GM19099 (cell line): Measurements from ENCODE around the gene SEC11A.
A peak's percentile ranks its signal among the peaks of the same experiment; 100 is the strongest.

Experiments used
- POLR2A ChIP-seq: IDR thresholded peaks from 3 replicates; pipeline ENCODE4 v1.6.1; 2011; ENCODE audit warnings: low read depth; ENCODE audit not compliant: insufficient read length; ENCODE audit errors: extremely low read depth

SEC11A gene

DNA sequence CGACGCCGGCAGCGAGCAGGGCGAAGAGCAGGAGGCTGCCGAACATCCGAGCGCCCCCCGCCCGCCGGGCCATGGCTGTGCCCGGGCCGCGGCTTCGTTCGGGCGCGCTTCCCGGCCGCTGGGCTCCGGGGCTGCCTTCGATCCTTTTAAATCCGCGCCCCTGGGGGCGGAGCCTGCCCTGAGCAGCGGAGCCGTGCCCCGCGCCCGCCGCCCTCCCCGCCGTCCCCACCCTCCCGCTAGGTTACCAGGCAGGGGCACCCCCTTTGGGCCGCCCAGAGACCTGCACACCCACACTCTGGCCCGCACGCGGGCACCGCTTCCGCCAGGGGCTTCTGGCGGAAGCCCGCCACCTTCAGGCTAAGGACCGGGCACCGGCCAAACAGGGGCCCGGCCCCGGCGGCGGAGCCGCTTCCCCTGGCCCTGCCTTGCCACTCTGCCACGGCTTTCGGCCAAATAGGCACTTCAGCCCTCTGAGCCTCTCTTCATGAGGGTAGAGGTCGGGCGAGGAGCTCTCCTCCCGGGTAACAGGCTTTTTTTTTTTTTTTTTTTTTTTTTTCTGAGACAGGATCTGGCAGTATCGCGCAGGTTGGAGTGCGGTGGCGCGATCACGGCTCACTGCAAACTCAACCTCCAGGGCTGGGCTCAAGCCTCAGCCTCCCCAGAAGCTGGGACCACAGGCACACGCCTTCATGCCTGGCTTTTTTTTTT is 57.7 kb downstream of the SEC11A start, which contains the start of gene NMB:
TSS of gene NMB (minus strand) at position 120 of the 708 bp plus-strand sequence. CDS start at position 73, 47 bp downstream.
- peak; percentile 50 for TF ChIP-seq POLR2A

DNA sequence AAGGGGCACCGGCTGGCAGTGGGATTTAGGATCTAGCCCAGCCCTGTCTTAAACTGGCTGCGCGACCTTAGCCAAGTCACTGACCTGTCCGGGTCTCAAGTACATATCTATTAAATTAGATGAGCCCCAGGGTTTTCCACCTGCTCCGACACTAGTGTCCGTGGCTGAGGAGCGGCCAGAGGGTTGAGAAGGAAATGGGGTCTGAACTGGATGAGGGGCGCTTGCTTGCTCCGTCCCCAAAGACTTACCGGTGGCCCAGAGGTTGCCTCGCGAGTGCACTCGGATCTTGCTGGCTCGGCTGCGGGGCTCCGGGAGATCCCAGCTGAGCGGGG is 58.2 kb downstream of the SEC11A start:
- TF ChIP-seq POLR2A: no peak

DNA sequence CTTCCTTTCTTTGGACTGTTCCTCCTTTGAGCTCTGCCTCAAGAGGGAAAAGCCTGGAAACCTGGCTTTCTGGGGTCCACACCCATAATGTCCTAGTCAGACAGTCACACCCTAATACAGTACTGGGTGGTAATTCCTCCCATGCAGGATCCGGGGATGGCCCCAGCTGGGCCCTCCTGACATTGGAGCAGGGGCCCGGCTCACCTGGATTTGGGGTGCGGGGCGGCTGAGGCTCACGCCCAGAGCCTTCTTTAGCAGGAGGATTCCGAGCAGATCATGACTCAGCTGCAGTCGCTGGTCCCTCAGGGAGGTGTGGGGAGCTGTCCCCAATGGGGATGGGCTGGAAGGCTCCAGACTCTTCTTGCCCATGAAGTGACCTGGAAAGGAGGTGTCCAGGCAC is 59.0 kb downstream of the SEC11A start:
- TF ChIP-seq POLR2A: no peak

DNA sequence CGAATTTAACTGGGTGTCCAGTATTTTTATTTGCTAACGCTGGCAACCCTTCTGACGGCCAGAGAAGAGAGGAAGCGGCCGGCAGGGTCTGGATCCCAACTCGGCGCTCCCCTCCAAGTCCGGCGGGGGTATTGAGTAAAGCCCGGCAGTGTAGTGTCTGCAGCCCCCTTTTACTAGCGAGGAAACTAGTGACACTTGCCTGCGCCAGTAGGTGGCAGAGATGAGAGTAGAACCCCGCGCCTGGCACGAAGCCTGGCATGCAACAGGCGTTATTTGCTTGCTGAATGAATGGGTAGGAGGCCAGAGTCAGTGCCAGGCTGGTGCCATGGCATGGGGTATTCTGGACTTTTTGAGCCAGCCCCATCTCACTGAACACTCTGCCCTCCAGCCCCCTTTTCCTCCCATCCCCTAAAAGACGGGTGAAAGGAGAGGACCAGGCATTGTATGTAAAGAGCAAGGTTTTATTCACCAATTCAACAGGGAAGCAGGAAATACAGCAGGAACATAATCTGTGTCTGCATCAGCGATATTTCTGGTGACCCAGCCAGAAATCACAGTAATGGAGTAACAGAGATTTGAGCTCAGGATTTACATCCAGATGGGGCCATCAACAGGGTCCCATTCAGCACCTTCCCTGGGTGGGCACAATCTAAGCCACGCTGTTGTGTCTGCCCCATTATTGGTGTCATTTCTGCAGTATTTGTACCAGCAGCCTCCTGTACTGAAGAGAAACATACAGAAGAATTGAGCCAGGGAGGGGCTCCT is 61.1 kb downstream of the SEC11A start:
- TF ChIP-seq POLR2A: no peak

DNA sequence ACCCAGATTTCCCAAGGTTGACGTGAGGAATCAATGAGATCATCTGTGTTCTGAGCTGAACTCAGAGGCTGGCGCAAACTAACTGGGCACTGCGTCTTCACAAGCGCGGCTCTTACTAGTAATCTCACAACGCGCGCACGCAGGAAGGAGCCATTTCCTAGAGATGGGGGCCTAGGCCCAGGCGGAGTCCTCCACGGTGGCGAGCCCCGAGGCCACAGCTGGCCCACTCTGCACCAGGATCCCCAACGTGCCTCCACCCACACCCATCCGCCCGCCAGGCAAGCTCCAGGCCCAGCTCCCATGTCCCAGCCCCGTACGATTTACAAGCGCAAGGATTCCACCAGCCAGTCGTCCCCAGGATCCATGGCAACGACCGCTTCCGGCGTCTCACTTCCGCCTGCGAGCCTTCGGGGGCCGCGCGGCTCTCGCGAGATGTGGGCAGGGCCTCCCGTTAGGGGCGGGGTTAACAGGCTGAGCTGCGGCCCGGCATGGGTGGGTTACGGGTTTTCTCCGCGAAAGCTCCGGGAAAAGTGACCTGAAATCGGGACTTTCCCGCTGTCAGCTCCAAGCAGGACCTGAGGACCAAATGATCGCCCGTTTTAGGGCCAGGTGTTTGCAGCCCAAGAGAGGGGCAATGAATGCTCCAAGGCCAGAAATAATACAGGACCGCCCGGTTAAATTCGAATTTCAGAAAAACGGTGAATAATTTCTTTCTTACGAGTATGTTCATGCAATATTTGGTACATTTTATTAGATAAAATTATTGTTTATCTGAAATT is 61.8 kb downstream of the SEC11A start, which contains the start of gene WDR73:
TSS of gene WDR73 (minus strand) at position 374 of the 779 bp plus-strand sequence. CDS start at position 365, 9 bp downstream.
- peak; percentile 70 for TF ChIP-seq POLR2A

DNA sequence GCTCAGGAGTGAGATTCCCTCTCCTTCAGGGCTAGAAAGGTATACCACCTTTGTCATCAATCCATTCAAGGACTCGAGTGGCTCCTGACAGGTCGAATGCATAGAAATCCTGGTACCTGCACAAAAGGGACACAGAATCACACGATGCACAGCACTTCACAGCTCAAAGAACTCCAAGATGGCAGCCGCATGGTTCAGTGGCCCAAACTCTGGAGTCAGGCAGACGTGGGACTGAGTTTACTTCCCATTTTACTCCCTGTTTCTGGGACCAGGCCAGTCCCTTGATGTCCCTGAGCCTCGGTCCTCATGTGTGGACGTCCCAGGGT is 62.4 kb downstream of the SEC11A start:
- TF ChIP-seq POLR2A: no peak

DNA sequence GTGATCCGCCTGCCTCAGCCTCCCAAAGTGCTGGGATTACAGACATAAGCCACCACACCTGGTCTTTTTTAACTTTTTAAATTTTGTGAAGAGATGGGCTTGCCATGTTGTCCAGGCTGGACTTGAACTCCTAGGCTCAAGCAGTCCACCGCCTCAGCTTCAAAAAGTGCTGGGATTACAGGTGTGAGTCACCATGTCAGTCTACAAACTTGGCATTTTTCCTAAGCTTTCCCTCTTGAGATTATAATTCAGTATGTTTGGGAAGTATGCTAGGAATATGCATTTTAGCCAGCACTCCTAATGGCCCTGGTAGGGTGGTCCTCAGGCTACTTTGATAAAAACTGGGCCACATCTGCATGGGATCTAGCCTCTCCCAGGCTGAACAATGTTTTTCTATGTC is 66.2 kb downstream of the SEC11A start:
- no peak for TF ChIP-seq POLR2A

DNA sequence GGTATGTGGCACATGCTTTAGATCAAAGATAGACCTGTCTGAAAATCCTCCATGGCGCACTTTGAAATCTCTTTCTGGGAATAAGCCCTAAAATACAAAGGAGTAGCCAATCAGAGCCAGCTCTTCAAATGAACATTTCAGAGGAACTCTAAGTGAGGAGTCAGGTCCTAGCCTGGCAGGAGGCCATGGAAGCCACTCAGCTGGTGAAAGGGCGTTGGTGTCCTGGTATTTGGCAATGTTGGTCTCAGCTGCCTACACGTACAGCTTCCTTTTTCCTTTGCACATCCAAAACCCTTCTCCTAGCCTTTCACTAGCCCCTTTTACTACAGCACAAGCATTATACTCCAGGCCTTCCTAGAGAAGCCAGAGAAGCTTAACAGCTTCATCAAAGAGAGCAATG is 67.4 kb downstream of the SEC11A start:
- no peak for TF ChIP-seq POLR2A

DNA sequence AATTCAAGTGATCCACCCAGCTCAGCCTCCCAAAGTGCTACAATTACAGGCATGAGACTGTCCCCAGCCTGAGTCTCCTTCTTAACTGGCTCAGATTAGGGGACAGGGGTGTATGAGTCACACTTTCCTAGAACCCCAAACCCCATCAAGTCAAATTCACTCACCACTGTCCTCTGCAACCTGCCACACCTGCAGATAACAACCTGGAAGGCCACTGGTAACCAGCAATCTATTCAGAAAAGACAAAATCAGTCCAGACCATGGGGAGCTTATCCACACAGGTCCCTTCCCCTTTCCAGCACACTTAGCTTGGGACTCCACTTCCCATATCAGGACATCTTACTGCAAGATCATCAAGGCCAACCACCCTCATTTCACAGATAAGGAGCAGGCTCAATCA is 68.2 kb downstream of the SEC11A start:
- no peak for TF ChIP-seq POLR2A

DNA sequence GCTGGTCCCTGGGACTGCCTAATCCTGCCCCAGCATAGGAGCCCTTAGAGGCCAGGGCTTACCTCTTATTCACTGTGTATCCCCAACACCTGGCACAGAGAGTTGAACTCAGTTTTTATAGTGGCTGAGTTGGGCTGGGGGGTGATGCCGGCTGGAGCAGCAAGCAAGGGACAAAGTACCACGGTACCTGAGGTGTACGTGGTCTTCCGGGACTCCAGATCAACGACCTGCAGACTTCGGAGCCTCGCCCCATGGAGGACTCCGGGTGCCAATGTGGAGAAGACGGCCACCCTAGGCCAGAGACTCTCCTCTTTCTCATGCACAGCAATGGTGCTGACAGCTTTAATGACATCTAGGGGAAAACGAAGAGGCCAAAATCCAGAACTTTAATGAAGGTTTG is 69.9 kb downstream of the SEC11A start:
- no peak for TF ChIP-seq POLR2A

DNA sequence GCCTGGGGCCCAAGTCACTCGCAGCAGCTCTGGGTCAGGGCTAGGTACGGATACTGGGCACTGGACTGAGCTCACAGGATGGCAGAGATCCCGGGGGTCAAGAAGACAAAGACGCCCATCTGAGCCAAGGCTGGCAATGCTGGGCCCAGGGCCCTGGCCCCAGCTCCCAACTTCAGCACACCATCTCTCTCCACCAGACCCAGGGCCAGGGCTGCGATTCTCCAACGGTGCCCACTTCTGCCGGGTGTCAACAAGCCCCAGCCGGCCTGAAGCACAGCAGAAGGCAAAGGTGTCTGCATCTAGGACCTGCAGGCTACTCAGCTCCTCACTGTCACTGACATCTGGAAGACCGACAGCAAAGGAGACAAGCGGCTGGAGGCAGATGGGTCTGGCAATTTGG is 70.4 kb downstream of the SEC11A start:
- no peak for TF ChIP-seq POLR2A

DNA sequence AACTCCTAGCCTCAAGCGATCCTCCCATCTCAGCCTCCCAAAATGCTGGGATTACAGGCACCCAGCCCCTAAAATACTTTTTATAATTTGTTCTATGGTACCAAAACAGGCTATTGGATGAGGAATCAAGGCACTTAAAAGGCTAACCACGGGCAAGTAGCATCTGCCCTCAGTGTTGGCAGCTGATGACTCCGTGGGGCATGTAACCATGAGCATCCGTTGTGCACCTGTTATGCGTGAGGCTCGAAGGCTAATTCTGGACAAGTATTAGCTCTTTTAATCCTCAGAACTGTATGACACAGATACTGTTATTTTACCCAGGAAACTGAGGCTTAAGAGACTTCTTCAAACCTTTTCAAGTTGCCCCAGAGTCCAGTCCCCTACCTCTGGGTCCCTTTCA is 72.1 kb downstream of the SEC11A start:
- no peak for TF ChIP-seq POLR2A

DNA sequence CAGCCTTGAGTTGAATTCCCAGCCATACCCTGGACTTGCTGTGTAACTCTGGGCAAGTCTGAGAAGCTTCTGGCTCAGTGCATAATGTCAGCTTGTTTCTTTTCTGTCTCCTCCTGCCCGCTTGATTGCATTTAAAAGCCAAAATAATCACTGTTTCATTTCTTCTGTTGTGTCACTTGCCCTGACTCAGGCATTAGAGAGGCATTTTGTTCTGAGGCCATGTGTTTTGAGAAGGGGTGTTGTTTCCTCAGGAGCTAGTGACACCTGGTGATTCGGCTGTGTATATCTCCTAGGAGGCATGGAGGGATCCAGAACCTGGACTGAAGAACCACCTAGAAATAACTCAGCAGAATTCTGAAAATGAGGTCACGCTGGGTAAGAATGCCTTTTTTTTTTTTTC is 77.8 kb downstream of the SEC11A start:
- no peak for TF ChIP-seq POLR2A

DNA sequence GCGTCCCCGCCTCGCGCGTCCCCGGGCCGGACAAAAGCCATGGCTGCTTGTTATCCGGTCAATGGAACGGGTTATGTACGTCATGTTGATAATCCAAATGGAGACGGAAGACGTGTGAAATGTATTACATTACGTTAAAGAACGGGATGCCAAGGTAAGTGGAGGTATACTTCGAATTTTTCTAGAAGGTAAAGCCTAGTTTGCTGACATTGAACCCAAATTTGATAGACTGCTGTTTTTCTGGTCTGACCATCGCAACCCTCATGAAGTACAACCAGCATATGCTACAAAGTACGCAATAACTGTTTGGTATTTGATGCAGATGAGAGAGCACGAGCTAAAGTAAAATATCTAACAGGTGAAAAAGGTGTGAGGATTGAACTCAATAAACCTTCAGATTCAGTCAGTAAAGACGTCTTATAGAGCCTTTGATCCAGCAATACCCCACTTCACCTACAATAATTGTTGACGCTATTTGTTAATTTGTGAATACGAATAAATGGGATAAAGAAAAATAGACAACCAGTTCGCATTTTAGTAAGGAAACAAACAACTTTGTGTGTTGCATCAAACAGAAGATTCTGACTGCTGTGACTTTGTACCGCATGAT is 81.6 kb downstream of the SEC11A start:
- TF ChIP-seq POLR2A: no peak

DNA sequence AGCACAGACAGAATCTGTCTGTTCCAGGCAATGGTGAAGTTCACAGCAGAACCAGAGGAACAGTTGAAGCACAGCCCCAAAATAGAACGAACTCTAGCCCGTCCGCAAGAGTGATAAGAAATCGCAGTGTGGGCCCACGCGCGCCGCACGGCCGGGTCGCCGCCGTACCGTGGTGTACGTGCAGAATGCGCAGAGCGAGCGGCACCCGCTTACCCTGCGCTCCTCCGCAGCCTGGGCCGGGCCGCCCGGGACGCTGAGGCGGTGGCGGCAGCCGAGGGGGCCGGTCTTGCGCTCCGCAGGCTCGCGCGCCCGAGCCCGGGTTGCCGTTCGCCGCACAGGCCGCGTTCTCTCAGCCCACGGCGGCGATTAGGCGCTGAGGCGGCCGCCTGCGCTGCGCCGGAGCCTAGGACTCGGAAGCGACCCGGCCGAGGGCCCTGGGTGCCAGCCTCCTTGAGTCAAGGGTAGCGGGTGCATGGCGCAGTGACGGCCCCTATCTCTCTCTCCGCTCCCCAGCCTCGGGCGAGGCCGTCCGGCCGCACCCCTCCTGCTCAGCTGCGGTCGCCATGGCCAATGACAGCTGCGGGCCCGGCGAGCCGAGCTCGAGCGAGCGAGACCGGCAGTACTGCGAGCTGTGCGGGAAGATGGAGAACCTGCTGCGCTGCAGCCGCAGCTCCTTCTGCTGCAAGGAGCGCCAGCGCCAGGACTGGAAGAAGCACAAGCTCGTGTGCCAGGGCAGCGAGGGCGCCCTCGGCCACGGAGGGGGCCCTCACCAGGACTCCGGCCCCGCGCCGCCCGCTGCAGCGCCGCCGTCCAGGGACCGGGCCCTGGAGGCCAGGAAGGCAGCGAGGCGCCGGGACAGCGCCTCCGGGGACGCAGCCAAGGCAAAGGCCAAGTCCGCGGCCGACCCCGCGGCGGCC is 82.4 kb downstream of the SEC11A start:
- TF ChIP-seq POLR2A: peak; percentile 30

DNA sequence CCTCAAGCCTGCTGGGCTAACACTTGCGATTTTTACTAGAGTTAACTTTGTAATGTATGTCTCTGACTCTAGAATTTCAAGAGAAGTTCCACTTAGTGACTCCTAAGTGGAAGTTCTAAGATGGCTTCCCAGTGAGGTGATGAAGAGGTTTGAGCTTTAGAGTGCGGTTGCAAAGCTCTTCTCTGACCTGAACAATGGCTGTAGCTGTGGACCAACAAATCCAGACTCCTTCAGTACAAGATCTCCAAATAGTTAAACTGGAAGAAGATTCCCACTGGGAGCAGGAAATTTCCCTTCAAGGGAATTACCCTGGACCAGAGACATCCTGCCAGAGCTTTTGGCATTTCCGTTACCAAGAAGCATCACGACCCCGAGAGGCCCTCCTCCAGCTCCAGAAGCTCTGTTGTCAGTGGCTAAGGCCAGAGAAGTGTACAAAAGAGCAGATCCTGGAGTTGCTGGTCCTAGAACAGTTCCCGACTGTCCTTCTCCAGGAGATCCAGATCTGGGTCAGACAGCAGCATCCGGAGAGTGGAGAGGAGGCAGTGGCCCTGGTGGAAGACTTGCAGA is 84.2 kb downstream of the SEC11A start:
- TF ChIP-seq POLR2A: no peak
